B cell (primary cell): ENCODE measurements around the gene GARIN5A. TPM values are rescaled to one million over a fixed set of nuclear protein-coding genes. Genes with fewer than 3 reads are reported as not detected.

ENCODE experiments used
- ATAC-seq: fragments of 200-7000 bp; cut with Tn5 transposase; one replicate; pipeline ENCODE4 v1.10.0; 2021; ENCODE audit warnings: low read depth, mild to moderate bottlenecking, moderate number of reproducible peaks, moderate library complexity
- CTCF ChIA-PET: fragments of 350-600 bp; sonication (Branson Sonifier 250); formaldehyde crosslinking; loops from one replicate; lab custom pipeline; 2021; ENCODE audit warnings: antibody characterized with exemption, inconsistent platforms; lab: Charles Lee
- POLR2A ChIA-PET: fragments of 350-600 bp; sonication (Branson Sonifier 250); formaldehyde crosslinking; loops from one replicate; lab custom pipeline; 2021; ENCODE audit warnings: antibody characterized with exemption; lab: Charles Lee
- DNase-seq: peaks from one replicate; pipeline ENCODE4 v3.0.0; 2013
- H2AFZ ChIP-seq: 2 replicates; pipeline ENCODE4 v1.6.1; 2012; ENCODE audit warnings: mild to moderate bottlenecking, low read depth, low read length; ENCODE audit not compliant: insufficient read depth, poor library complexity, severe bottlenecking
- H3K27ac ChIP-seq, 2 donors: 1 replicate in 1 of 2; 2 replicates in 1 of 2; pipeline ENCODE4 v1.5.1; 2012 to 2013; ENCODE audit warnings: low read length in 2 of 2, mild to moderate bottlenecking in 2 of 2, moderate library complexity in 1 of 2
- H3K27me3 ChIP-seq, 4 experiments: fragments of 200-600 bp in 1 of 4; sonication (generic) in 1 of 4; replicated peaks in 1 of 4; 1 replicate in 2 of 4; 2 replicates in 2 of 4; pipeline versions ENCODE4 v1.6.1 to v1.7.0; 2013 to 2016; ENCODE audit warnings: low read length in 3 of 4, mild to moderate bottlenecking in 2 of 4, mixed read lengths in 1 of 4, moderate library complexity in 1 of 4; ENCODE audit not compliant: insufficient read depth in 4 of 4, control insufficient read depth in 3 of 4; ENCODE audit errors: control extremely low read depth in 1 of 4
- H3K36me3 ChIP-seq, 2 experiments: replicated peaks in 1 of 2; 1 replicate in 1 of 2; 2 replicates in 1 of 2; pipeline versions ENCODE4 v1.6.1 to v1.7.1; 2013; ENCODE audit warnings: low read length in 1 of 2; ENCODE audit not compliant: insufficient read depth in 2 of 2, control insufficient read depth in 1 of 2; ENCODE audit errors: control extremely low read depth in 1 of 2, extremely low read depth in 1 of 2
- H3K4me1 ChIP-seq, 2 donors: fragments of 200-600 bp in 1 of 2; sonication (generic) in 1 of 2; 1 replicate in 1 of 2; 2 replicates in 1 of 2; pipeline versions ENCODE4 v1.5.1 to v1.6.1; 2013 to 2017; ENCODE audit warnings: low read length in 2 of 2; ENCODE audit not compliant: control insufficient read depth in 2 of 2, insufficient read depth in 2 of 2
- H3K4me2 ChIP-seq: replicated peaks from 2 replicates; pipeline ENCODE3; 2012; ENCODE audit warnings: mild to moderate bottlenecking, low read depth, low read length; ENCODE audit not compliant: poor library complexity, severe bottlenecking
- H3K4me3 ChIP-seq, 5 experiments: fragments of 200-600 bp in 1 of 5; sonication (generic) in 1 of 5; 1 replicate in 3 of 5; 2 replicates in 2 of 5; pipeline versions ENCODE4 v1.5.1 to v1.7.0; 2011 to 2016; ENCODE audit warnings: low read length in 4 of 5, mild to moderate bottlenecking in 4 of 5, low read depth in 2 of 5, control low read depth in 1 of 5, moderate library complexity in 1 of 5; ENCODE audit not compliant: insufficient read depth in 1 of 5; ENCODE audit errors: control extremely low read depth in 1 of 5, extremely low read depth in 1 of 5
- H3K79me2 ChIP-seq: fragments of 200-600 bp; sonication (generic); one replicate; pipeline ENCODE4 v1.6.0; 2016; ENCODE audit warnings: low read length; ENCODE audit not compliant: control insufficient read depth, insufficient read depth
- H3K9ac ChIP-seq: fragments of 200-600 bp; sonication (generic); 2 replicates; pipeline ENCODE4 v1.6.1; 2017; ENCODE audit warnings: mild to moderate bottlenecking, low read length, moderate library complexity
- H3K9me3 ChIP-seq, 3 donors: one replicate each; pipeline versions ENCODE4 v1.6.1 to v1.7.1; 2013; ENCODE audit warnings: low read length in 2 of 3; ENCODE audit not compliant: control insufficient read depth in 2 of 3, insufficient read depth in 1 of 3; ENCODE audit errors: control extremely low read depth in 1 of 3
- H4K20me1 ChIP-seq: 2 replicates; pipeline ENCODE4 v1.6.0; 2012; ENCODE audit warnings: mild to moderate bottlenecking, low read length; ENCODE audit not compliant: insufficient read depth, control insufficient read depth, poor library complexity, severe bottlenecking
- H3K27ac Mint-ChIP-seq: one replicate; pipeline ENCODE4 v1.8.0; 2021; ENCODE audit warnings: mixed read lengths
- H3K27me3 Mint-ChIP-seq: one replicate; pipeline ENCODE4 v1.8.0; 2021; ENCODE audit warnings: mixed read lengths
- H3K4me1 Mint-ChIP-seq: one replicate; pipeline ENCODE4 v1.8.0; 2021; ENCODE audit warnings: mixed read lengths
- H3K4me3 Mint-ChIP-seq: one replicate; pipeline ENCODE4 v1.8.0; 2021; ENCODE audit warnings: mixed read lengths
- H3K9me3 Mint-ChIP-seq: one replicate; pipeline ENCODE4 v1.8.0; 2022; ENCODE audit warnings: mixed read lengths; ENCODE audit not compliant: insufficient read depth
- CTCF ChIP-seq: fragments of 200-600 bp; IDR thresholded peaks from one replicate; pipeline ENCODE4 v1.8.0; 2022; ENCODE audit warnings: antibody characterized with exemption, mild to moderate bottlenecking
- EZH2 ChIP-seq: IDR thresholded peaks from 2 replicates; pipeline ENCODE4 v1.6.1; 2012; ENCODE audit warnings: borderline replicate concordance, low read depth, mild to moderate bottlenecking, moderate library complexity, low read length; ENCODE audit not compliant: insufficient read depth, poor library complexity, severe bottlenecking
- WGBS: methylation state at CpG from one replicate; pipeline ENCODE4 v1.1.5; 2013; ENCODE audit warnings: missing lambda C conversion rate; ENCODE audit not compliant: insufficient coverage; 5-methylcytosine and 5-hydroxymethylcytosine counted together
- intact Hi-C: fragments of 100-400 bp; cut with micrococcal nuclease; formaldehyde crosslinking; loops from one replicate; pipeline ENCODE4 v1.10.0; 2022
- polyA plus RNA-seq: library from polyadenylated mRNA; depleted of rRNA; stranded (reverse); fragments of >200 nt; gene quantifications from 2 replicates; pipeline ENCODE4 v1.2.3, GENCODE V29; 2012
- total RNA-seq, 2 donors: library from RNA; stranded (reverse); fragments of 120-200 nt in 1 of 2; gene quantifications; 1 replicate in 1 of 2; 2 replicates in 1 of 2; pipeline versions ENCODE4 v1.2.3 to v1.2.4, GENCODE V29; 2013 to 2022

The GARIN5A gene
- total and polyA plus RNA-seq, 2 donors (not counting 1 experiment from before 2014, with no cell fraction given), result 0.22 to 0.34 TPM

GRCh38 chr19:50449236-50449899 lies 27.3 kb downstream of the GARIN5A start:
- no peaks in the 10 kb centered on the region for H3K79me2 ChIP-seq
- H3K27ac ChIP-seq, result no peak overlapping the region
- DNase-seq (no peak), ATAC-seq (no peak)
- no peaks in the 10 kb centered on the region for H3K4me1 ChIP-seq
- Mint-ChIP-seq H3K27ac (no peak overlapping the region), H3K4me1 (peaks cover 8% of the 10 kb centered on the region), H3K4me3 (no peak overlapping the region), H3K27me3 (no peaks in the 10 kb centered on the region), H3K9me3 (peaks cover 2% of the 10 kb centered on the region)
- CTCF ChIA-PET, result no interaction called here
- H3K4me2 ChIP-seq, result no peak overlapping the region
- H3K27me3 ChIP-seq, result no peaks in the 10 kb centered on the region
- POLR2A ChIA-PET, result interaction anchor here (0.6 to 1.4 kb wide), 2 partner anchors 19 to 112 kb away, joined by 3 to 7 read pairs; no protein-coding TSS in a partner anchor
- H3K4me3 ChIP-seq, result no peak overlapping the region
- H2AFZ ChIP-seq, result no peak overlapping the region
- intact Hi-C loops, result no loop called here
- TF ChIP-seq CTCF (no peak), EZH2 (no peak)
- no peak overlapping the region for H3K9ac ChIP-seq
- 92% methylated on average over 12 of the region's 14 CpGs for WGBS
- H3K9me3 ChIP-seq, result peaks cover 0 to 7% (median 0%) of the 10 kb centered on the region in 3 donors
- H3K36me3 ChIP-seq, result no peaks in the 10 kb centered on the region
- no peaks in the 10 kb centered on the region for H4K20me1 ChIP-seq

GRCh38 chr19:50447750-50448149 lies 28.9 kb downstream of the GARIN5A start:
- H3K9me3 Mint-ChIP-seq, result peaks cover 2% of the 10 kb centered on the region
- no peak for ATAC-seq
- Histone ChIP-seq H3K4me2 (no peak overlapping the region), H3K79me2 (no peaks in the 10 kb centered on the region), H3K27me3 (no peaks in the 10 kb centered on the region), H2AFZ (no peak overlapping the region), H3K9ac (no peak overlapping the region), H3K4me3 (no peak overlapping the region), H4K20me1 (no peaks in the 10 kb centered on the region), H3K27ac (no peak overlapping the region), H3K9me3 (peaks cover 0 to 7% (median 0%) of the 10 kb centered on the region in 3 donors), H3K36me3 (no peaks in the 10 kb centered on the region), H3K4me1 (no peaks in the 10 kb centered on the region)
- ChIA-PET POLR2A (no interaction called here), CTCF (no interaction called here)
- H3K27ac Mint-ChIP-seq, result no peak overlapping the region
- 93% methylated on average over 6 of the region's 10 CpGs for WGBS
- H3K4me3 Mint-ChIP-seq, result no peak overlapping the region
- intact Hi-C loops, result no loop called here
- DNase-seq, result no peak
- TF ChIP-seq CTCF, result no peak
- TF ChIP-seq EZH2, result no peak
- H3K4me1 Mint-ChIP-seq, result peaks cover 8% of the 10 kb centered on the region
- H3K27me3 Mint-ChIP-seq, result no peaks in the 10 kb centered on the region
